ENCODE measurements around the gene RIN2.

The RIN2 gene

DNA sequence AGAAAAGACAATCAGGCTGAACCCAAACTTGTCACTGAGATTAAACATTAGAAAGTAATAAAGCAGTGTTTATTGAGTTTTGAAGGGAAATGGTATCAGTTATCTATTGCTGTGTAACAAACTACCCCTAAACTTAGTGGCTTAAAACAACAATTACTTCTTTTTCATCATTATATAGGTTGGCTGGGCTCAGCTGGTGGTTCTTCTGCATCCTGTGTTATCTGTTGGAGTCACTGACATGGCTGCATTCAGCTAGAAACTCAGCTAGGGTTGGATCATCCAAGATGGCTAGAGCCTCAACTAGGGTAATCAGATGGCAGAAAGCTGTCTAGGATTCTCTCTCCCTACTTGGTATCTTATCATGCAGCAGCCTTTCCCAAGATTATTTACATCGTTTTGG, 12.5 kb upstream of the RIN2 start:
- no peak overlapping the region for H3K4me3 ChIP-seq (ENCODE audit: low read depth, low read length)
- TF ChIP-seq, protein P1, sequence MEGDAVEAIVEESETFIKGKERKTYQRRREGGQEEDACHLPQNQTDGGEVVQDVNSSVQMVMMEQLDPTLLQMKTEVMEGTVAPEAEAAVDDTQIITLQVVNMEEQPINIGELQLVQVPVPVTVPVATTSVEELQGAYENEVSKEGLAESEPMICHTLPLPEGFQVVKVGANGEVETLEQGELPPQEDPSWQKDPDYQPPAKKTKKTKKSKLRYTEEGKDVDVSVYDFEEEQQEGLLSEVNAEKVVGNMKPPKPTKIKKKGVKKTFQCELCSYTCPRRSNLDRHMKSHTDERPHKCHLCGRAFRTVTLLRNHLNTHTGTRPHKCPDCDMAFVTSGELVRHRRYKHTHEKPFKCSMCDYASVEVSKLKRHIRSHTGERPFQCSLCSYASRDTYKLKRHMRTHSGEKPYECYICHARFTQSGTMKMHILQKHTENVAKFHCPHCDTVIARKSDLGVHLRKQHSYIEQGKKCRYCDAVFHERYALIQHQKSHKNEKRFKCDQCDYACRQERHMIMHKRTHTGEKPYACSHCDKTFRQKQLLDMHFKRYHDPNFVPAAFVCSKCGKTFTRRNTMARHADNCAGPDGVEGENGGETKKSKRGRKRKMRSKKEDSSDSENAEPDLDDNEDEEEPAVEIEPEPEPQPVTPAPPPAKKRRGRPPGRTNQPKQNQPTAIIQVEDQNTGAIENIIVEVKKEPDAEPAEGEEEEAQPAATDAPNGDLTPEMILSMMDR (IDR thresholded peaks at IDR 0.05; ENCODE audit: control insufficient read depth, extremely low read depth, insufficient read depth), result no peak
- no peak for DNase-seq (ENCODE audit: low read depth)

GRCh38 chr20:19746396-19746795, 11.7 kb upstream of the RIN2 start:
- H3K4me3 ChIP-seq (ENCODE audit: low read depth, low read length), result no peak overlapping the region
- no peak for DNase-seq (ENCODE audit: low read depth)
- TF ChIP-seq, protein P1 (IDR thresholded peaks at IDR 0.05; ENCODE audit: control insufficient read depth, extremely low read depth, insufficient read depth), result no peak

GRCh38 chr20:19747903-19748302, 10.2 kb upstream of the RIN2 start:
- TF ChIP-seq, protein P1 (IDR thresholded peaks at IDR 0.05; ENCODE audit: control insufficient read depth, extremely low read depth, insufficient read depth), result no peak
- DNase-seq (ENCODE audit: low read depth), result no peak
- H3K4me3 ChIP-seq (ENCODE audit: low read depth, low read length), result no peak overlapping the region

GRCh38 chr20:19748681-19749080, 9.4 kb upstream of the RIN2 start:
- TF ChIP-seq, protein P1 (IDR thresholded peaks at IDR 0.05; ENCODE audit: control insufficient read depth, extremely low read depth, insufficient read depth), result no peak
- no peak for DNase-seq (ENCODE audit: low read depth)
- no peak overlapping the region for H3K4me3 ChIP-seq (ENCODE audit: low read depth, low read length)

GRCh38 chr20:19749618-19750071, 8.4 kb upstream of the RIN2 start:
- TF ChIP-seq, protein P1 (IDR thresholded peaks at IDR 0.05; ENCODE audit: control insufficient read depth, extremely low read depth, insufficient read depth), result no peak
- DNase-seq (ENCODE audit: low read depth), result no peak
- no peak overlapping the region for H3K4me3 ChIP-seq (ENCODE audit: low read depth, low read length)

GRCh38 chr20:19750101-19750606, 7.9 kb upstream of the RIN2 start:
- no peak for DNase-seq (ENCODE audit: low read depth)
- no peak overlapping the region for H3K4me3 ChIP-seq (ENCODE audit: low read depth, low read length)
- TF ChIP-seq, protein P1 (IDR thresholded peaks at IDR 0.05; ENCODE audit: control insufficient read depth, extremely low read depth, insufficient read depth), result no peak

Measured in LNCaP clone FGC (cell line).